ENCODE data around the gene TBCB. TPM values are rescaled to one million over a fixed set of nuclear protein-coding genes. Genes with fewer than 3 reads are reported as not detected.

Gene TBCB
- total RNA-seq, 4 donors from 2014 or later = 89.8 to 132 (median 111) TPM

- TF ChIP-seq CTCF (IDR thresholded peaks at IDR 0.05; ENCODE audit: low read depth) = no peak
Observed at GRCh38 chr19:36169084-36169760, 54.0 kb downstream of the TBCB start.

GRCh38 chr19:36172852-36173251, 57.6 kb downstream of the TBCB start:
- no peak for TF ChIP-seq CTCF (IDR thresholded peaks at IDR 0.05; ENCODE audit: low read depth)

Other genes with a start within 250 kb of the TBCB start
- 1 to 10 TPM in 2 of 4 donors, not detected in 2; 1.2 to 1.3 TPM for gene APLP1, start 246.9 kb upstream of the TBCB start, total RNA-seq
- 10 to 100 TPM in 3 of 4 donors, 1 to 10 TPM in 1; 6.8 to 23.3 (median 13.6) TPM for gene NFKBID, start 214.9 kb upstream of the TBCB start, total RNA-seq
- 10 to 100 TPM in 1 of 4 donors, 1 to 10 TPM in 2, not detected in 1; 2.9 to 72.6 (median 4.7) TPM for gene HCST, start 212.9 kb upstream of the TBCB start, total RNA-seq
- 1,000 to 10,000 TPM in 1 of 4 donors, 100 to 1,000 TPM in 2, 10 to 100 TPM in 1; 99.8 to 1,341 (median 209) TPM for gene TYROBP, start 207.2 kb upstream of the TBCB start, total RNA-seq
- 1 to 10 TPM; 2.5 to 6.6 (median 4.3) TPM for gene LRFN3, start 179.1 kb upstream of the TBCB start, total RNA-seq
- gene SDHAF1, start 120.3 kb upstream of the TBCB start, total RNA-seq = 10 to 100 TPM in 3 of 4 donors, 1 to 10 TPM in 1; 8.6 to 59.9 (median 42.5) TPM
- 1 to 10 TPM in 1 of 4 donors, not detected in 3; 1.5 TPM for gene SYNE4, start 106.7 kb upstream of the TBCB start, total RNA-seq
- 10 to 100 TPM; 16.7 to 31.1 (median 18.6) TPM for gene ALKBH6, start 101.3 kb upstream of the TBCB start, total RNA-seq
- gene CLIP3, start 82.6 kb upstream of the TBCB start, total RNA-seq = 10 to 100 TPM in 1 of 4 donors, 1 to 10 TPM in 3; 3.8 to 11.9 (median 8.4) TPM
- gene THAP8, start 61.2 kb upstream of the TBCB start, total RNA-seq = 10 to 100 TPM in 1 of 4 donors, 1 to 10 TPM in 3; 2.9 to 10.5 (median 9.3) TPM
- 1 to 10 TPM in 1 of 4 donors, under 1 TPM in 2, not detected in 1; 0.34 to 1.1 (median 0.44) TPM for gene WDR62, start 60.6 kb upstream of the TBCB start, total RNA-seq
- gene OVOL3, start 4.3 kb upstream of the TBCB start, total RNA-seq = not detected
- gene POLR2I, start 593 bp upstream of the TBCB start, total RNA-seq = 10 to 100 TPM; 31.3 to 76.1 (median 35.5) TPM
- 100 to 1,000 TPM; 211 to 331 (median 247) TPM for gene CAPNS1, start 24.6 kb downstream of the TBCB start, total RNA-seq
- gene COX7A1, start 37.0 kb downstream of the TBCB start, total RNA-seq = 100 to 1,000 TPM in 1 of 4 donors, 10 to 100 TPM in 3; 18.2 to 111 (median 72.9) TPM
- gene ZNF565, start 99.2 kb downstream of the TBCB start, total RNA-seq = 1 to 10 TPM; 2.9 to 6.6 (median 5.1) TPM
- 10 to 100 TPM; 39.1 to 76.4 (median 69.2) TPM for gene ZNF146, start 99.6 kb downstream of the TBCB start, total RNA-seq

Measured in subcutaneous adipose tissue (tissue), 4 donors.